SKM-1 (cell line): ENCODE measurements around the gene ZNF17.
A peak's percentile ranks its signal among the peaks of the same experiment; 100 is the strongest.
"Not testable (repeated sequence)": the region's sequence is repeated elsewhere in the genome, so short reads cannot be mapped to it uniquely, and the experiment has no call there.

Experiments used
- DNase-seq: peaks from one replicate; lab custom pipeline; 2025; ENCODE audit not compliant: unreplicated experiment; lab: John Stamatoyannopoulos, UW

Gene ZNF17

GRCh38 chr19:57410877-57411671 lies at the start of gene ZNF17:
Gene ZNF17, plus strand, starts transcription at chr19:57411161. Its CDS starts 2,455 bp downstream, at chr19:57413616.
- peak; percentile 60 for DNase-seq

GRCh38 chr19:57362419-57362818 lies 48.5 kb upstream of the ZNF17 start:
- DNase-seq = no peak

- DNase-seq = peak; percentile 81
Measured at GRCh38 chr19:57362997-57363687, 47.8 kb upstream of the ZNF17 start, which contains the start of the genes TRAPPC2B and ZNF547. Gene TRAPPC2B, plus strand, starts transcription at chr19:57363551. Its CDS starts 1,283 bp downstream, at chr19:57364834. Gene ZNF547, plus strand, starts transcription at chr19:57363551. Its CDS starts 5,005 bp downstream, at chr19:57368556.

GRCh38 chr19:57363688-57364181 lies 47.2 kb upstream of the ZNF17 start:
- no peak for DNase-seq

- no peak for DNase-seq
Measured at GRCh38 chr19:57366776-57367175, 44.2 kb upstream of the ZNF17 start.

- DNase-seq = no peak
Measured at GRCh38 chr19:57374179-57374578, 36.8 kb upstream of the ZNF17 start.

GRCh38 chr19:57374647-57375046 lies 36.3 kb upstream of the ZNF17 start:
- DNase-seq = not testable (repeated sequence)

GRCh38 chr19:57376151-57376550 lies 34.8 kb upstream of the ZNF17 start:
- no peak for DNase-seq

GRCh38 chr19:57377498-57378146 lies 33.3 kb upstream of the ZNF17 start:
- no peak for DNase-seq

GRCh38 chr19:57380923-57381322 lies 30.0 kb upstream of the ZNF17 start:
- DNase-seq = no peak

GRCh38 chr19:57382806-57383488 lies 28.0 kb upstream of the ZNF17 start:
- no peak for DNase-seq

GRCh38 chr19:57389194-57389729 lies 21.7 kb upstream of the ZNF17 start:
- no peak for DNase-seq

- peak; percentile 56 for DNase-seq
Measured at GRCh38 chr19:57389730-57390598, 21.0 kb upstream of the ZNF17 start, which contains the start of gene ZNF548. Gene ZNF548, plus strand, starts transcription at chr19:57389854. Its CDS starts 246 bp downstream, at chr19:57390100.

- no peak for DNase-seq
Measured at GRCh38 chr19:57395710-57396109, 15.3 kb upstream of the ZNF17 start.

GRCh38 chr19:57398868-57399267 lies 12.1 kb upstream of the ZNF17 start:
- DNase-seq = no peak

GRCh38 chr19:57403737-57404563 lies 7.0 kb upstream of the ZNF17 start:
- DNase-seq = no peak

- DNase-seq = no peak
Measured at GRCh38 chr19:57406516-57407123, 4.3 kb upstream of the ZNF17 start.

GRCh38 chr19:57419439-57419838 lies 8.5 kb downstream of the ZNF17 start:
- no peak for DNase-seq
